Activated naive CD8-positive, alpha-beta T cell treated with anti-CD3 and anti-CD28 coated beads, Interleukin-2, amount 50 U/mL, for 24 hours (primary cell): ENCODE measurements around the gene CACNA1D.

Source experiments
- ATAC-seq: fragments of 150-1000 bp; cut with Tn5 transposase; one replicate; pipeline ENCODE4 v1.10.0; 2021
- DNase-seq: peaks from one replicate; pipeline ENCODE4 v3.0.0; 2021
- H3K27ac Mint-ChIP-seq: one replicate; pipeline ENCODE4 v1.8.0; 2021; ENCODE audit warnings: mild to moderate bottlenecking, mixed read lengths
- H3K27me3 Mint-ChIP-seq: one replicate; pipeline ENCODE4 v1.8.0; 2021; ENCODE audit warnings: mixed read lengths
- H3K36me3 Mint-ChIP-seq: one replicate; pipeline ENCODE4 v1.8.0; 2021; ENCODE audit warnings: low read depth, mixed read lengths
- H3K4me1 Mint-ChIP-seq: one replicate; pipeline ENCODE4 v1.8.0; 2021; ENCODE audit warnings: mixed read lengths
- H3K4me3 Mint-ChIP-seq: one replicate; pipeline ENCODE4 v1.8.0; 2021; ENCODE audit warnings: mild to moderate bottlenecking, moderate library complexity, mixed read lengths
- H3K9me3 Mint-ChIP-seq: one replicate; pipeline ENCODE4 v1.8.0; 2021; ENCODE audit warnings: mixed read lengths

CACNA1D gene

DNA sequence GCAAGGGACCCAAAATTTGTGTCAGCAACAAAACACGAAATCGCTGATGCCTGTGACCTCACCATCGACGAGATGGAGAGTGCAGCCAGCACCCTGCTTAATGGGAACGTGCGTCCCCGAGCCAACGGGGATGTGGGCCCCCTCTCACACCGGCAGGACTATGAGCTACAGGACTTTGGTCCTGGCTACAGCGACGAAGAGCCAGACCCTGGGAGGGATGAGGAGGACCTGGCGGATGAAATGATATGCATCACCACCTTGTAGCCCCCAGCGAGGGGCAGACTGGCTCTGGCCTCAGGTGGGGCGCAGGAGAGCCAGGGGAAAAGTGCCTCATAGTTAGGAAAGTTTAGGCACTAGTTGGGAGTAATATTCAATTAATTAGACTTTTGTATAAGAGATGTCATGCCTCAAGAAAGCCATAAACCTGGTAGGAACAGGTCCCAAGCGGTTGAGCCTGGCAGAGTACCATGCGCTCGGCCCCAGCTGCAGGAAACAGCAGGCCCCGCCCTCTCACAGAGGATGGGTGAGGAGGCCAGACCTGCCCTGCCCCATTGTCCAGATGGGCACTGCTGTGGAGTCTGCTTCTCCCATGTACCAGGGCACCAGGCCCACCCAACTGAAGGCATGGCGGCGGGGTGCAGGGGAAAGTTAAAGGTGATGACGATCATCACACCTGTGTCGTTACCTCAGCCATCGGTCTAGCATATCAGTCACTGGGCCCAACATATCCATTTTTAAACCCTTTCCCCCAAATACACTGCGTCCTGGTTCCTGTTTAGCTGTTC is 316.9 kb downstream of the CACNA1D start:
- Mint-ChIP-seq H3K27ac (no peak overlapping the region), H3K9me3 (no peaks in the 10 kb centered on the region), H3K36me3 (no peaks in the 10 kb centered on the region), H3K4me3 (no peak overlapping the region), H3K27me3 (peaks cover 5% of the 10 kb centered on the region), H3K4me1 (no peaks in the 10 kb centered on the region)
- ATAC-seq (no peak), DNase-seq (no peak)

DNA sequence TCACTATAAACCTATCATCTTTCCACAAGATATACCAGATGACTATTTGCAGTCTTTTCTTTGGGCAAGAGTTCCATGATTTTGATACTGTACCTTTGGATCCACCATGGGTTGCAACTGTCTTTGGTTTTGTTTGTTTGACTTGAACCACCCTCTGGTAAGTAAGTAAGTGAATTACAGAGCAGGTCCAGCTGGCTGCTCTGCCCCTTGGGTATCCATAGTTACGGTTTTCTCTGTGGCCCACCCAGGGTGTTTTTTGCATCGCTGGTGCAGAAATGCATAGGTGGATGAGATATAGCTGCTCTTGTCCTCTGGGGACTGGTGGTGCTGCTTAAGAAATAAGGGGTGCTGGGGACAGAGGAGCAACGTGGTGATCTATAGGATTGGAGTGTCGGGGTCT is 318.0 kb downstream of the CACNA1D start:
- H3K36me3 Mint-ChIP-seq, result no peaks in the 10 kb centered on the region
- H3K27me3 Mint-ChIP-seq, result peaks cover 2% of the 10 kb centered on the region
- H3K9me3 Mint-ChIP-seq, result no peaks in the 10 kb centered on the region
- no peak for DNase-seq
- no peaks in the 10 kb centered on the region for H3K4me1 Mint-ChIP-seq
- no peak overlapping the region for H3K4me3 Mint-ChIP-seq
- H3K27ac Mint-ChIP-seq, result no peak overlapping the region
- ATAC-seq, result no peak

DNA sequence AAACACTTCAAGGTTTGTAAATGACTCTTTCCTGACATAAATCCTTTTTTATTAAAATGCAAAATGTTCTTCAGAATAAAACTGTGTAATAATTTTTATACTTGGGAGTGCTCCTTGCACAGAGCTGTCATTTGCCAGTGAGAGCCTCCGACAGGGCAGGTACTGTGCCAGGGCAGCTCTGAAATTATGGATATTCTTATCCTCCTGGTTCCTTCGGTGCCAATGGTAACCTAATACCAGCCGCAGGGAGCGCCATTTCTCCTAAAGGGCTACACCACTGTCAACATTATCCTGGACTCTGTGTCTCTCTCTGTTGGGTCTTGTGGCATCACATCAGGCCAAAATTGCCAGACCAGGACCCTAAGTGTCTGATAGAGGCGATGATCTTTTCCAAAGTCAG is 318.8 kb downstream of the CACNA1D start:
- H3K27ac Mint-ChIP-seq, result no peak overlapping the region
- DNase-seq (no peak), ATAC-seq (no peak)
- H3K4me3 Mint-ChIP-seq, result no peak overlapping the region
- no peaks in the 10 kb centered on the region for H3K4me1 Mint-ChIP-seq
- no peaks in the 10 kb centered on the region for H3K9me3 Mint-ChIP-seq
- no peaks in the 10 kb centered on the region for H3K36me3 Mint-ChIP-seq
- H3K27me3 Mint-ChIP-seq, result peaks cover 2% of the 10 kb centered on the region

DNA sequence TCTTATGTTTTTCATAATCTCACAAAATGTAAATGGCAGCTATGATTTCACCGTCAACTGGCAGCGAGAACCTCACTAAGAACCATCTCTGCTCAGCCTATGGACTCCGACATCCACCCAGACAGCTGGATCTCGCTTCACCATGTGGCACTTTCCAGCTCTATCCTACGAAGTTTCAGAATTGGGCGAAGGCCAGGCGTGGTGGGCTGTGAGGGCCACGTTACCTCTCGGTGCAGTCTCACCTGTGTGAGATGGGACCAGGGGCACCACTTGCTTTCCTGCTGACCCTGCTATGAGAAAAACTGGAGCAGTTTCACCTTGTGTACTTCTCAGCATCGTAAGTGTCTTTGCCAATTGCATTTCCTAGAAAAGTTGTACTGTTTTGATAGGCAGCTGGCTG is 319.5 kb downstream of the CACNA1D start:
- no peaks in the 10 kb centered on the region for H3K4me1 Mint-ChIP-seq
- H3K27me3 Mint-ChIP-seq, result no peaks in the 10 kb centered on the region
- H3K4me3 Mint-ChIP-seq, result no peak overlapping the region
- H3K27ac Mint-ChIP-seq, result no peak overlapping the region
- no peaks in the 10 kb centered on the region for H3K36me3 Mint-ChIP-seq
- H3K9me3 Mint-ChIP-seq, result no peaks in the 10 kb centered on the region
- ATAC-seq, result no peak
- no peak for DNase-seq

DNA sequence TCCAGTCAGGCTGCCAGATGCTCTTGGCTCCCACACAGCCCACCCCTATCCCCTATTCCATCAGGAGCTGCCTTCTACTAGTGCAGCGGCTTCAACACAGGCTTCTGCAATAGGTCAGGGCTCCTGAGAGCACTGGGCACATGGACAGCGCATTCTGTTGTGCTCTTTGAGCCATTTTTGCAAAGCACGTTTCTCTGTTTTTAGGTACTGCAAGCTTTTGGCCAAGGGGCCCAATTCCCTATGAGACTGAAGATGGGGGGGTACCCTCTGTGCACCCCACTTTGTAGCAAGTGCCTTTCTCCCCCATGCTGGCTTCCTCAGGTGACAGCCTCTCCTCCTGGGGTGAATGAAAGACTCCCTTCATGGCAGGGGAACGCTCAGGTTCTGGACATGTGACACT is 320.7 kb downstream of the CACNA1D start:
- DNase-seq (no peak), ATAC-seq (no peak)
- H3K36me3 Mint-ChIP-seq, result no peaks in the 10 kb centered on the region
- H3K27me3 Mint-ChIP-seq, result no peaks in the 10 kb centered on the region
- no peak overlapping the region for H3K4me3 Mint-ChIP-seq
- H3K27ac Mint-ChIP-seq, result no peak overlapping the region
- H3K4me1 Mint-ChIP-seq, result no peaks in the 10 kb centered on the region
- H3K9me3 Mint-ChIP-seq, result no peaks in the 10 kb centered on the region

DNA sequence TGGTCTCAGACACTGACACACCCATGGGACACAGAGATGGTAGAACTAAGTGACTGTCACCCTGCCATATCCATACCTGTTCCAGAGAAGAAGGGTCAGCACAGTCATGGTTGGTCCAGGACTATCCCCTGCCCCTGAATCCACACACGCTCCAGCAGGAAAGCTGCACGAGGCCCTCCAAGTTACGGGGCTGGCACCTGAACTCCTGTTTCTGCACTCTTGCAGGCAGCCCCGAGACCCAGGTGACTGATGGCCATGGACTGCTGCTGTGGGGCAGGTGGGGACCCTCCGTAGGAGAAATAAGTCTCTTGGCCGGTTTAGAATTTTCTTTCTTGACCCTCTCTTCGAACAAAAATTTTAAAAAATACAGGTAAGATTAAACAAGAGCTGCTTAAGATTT is 321.2 kb downstream of the CACNA1D start:
- Mint-ChIP-seq H3K27me3 (no peaks in the 10 kb centered on the region), H3K27ac (no peak overlapping the region), H3K4me3 (no peak overlapping the region), H3K36me3 (no peaks in the 10 kb centered on the region), H3K4me1 (no peaks in the 10 kb centered on the region), H3K9me3 (no peaks in the 10 kb centered on the region)
- ATAC-seq (no peak), DNase-seq (no peak)

DNA sequence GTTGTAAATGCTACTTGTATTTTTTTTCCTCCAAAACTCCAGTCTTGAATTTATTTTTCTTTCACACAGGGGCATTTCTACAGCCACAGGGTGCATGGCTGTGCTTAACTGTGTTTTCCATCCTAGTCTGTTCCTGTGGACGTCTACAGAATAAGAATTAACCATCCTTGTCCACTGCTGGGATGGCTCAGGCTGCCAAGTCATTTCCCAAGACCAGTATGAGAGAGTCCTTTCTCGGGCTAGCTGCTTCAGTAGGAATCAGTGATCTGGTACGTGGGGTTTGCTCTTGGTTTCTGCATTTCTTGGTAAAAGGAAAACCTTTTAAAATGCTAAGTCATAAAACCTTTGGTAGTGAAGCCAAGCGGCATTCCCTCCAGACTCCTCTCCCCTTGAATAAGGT is 322.0 kb downstream of the CACNA1D start:
- DNase-seq, result no peak
- H3K9me3 Mint-ChIP-seq, result no peaks in the 10 kb centered on the region
- H3K27me3 Mint-ChIP-seq, result no peaks in the 10 kb centered on the region
- no peaks in the 10 kb centered on the region for H3K4me1 Mint-ChIP-seq
- no peak for ATAC-seq
- H3K36me3 Mint-ChIP-seq, result no peaks in the 10 kb centered on the region
- no peak overlapping the region for H3K27ac Mint-ChIP-seq
- H3K4me3 Mint-ChIP-seq, result no peak overlapping the region

DNA sequence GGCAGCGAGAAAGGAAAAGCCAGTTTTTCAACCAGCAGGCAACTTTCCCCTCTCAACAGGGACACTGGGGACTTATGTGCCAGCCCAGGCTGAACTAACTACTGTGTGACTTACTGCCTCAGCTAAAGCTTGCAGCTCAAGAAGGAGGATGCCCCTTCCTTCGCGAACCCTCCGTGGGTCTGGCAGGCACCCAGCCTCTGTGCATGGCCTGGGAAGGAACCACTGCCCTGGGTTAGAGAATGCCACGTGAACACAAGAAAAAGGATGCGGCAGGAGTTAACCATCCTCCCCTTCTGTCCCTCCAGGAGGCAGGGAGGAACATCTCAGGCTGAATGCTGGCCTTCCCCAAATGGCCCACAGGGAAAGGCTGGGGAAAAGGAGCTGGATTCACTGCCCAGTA is 322.8 kb downstream of the CACNA1D start:
- Mint-ChIP-seq H3K27me3 (no peaks in the 10 kb centered on the region), H3K4me1 (no peaks in the 10 kb centered on the region), H3K27ac (no peak overlapping the region), H3K9me3 (no peaks in the 10 kb centered on the region), H3K4me3 (no peak overlapping the region), H3K36me3 (no peaks in the 10 kb centered on the region)
- ATAC-seq, result no peak
- no peak for DNase-seq

DNA sequence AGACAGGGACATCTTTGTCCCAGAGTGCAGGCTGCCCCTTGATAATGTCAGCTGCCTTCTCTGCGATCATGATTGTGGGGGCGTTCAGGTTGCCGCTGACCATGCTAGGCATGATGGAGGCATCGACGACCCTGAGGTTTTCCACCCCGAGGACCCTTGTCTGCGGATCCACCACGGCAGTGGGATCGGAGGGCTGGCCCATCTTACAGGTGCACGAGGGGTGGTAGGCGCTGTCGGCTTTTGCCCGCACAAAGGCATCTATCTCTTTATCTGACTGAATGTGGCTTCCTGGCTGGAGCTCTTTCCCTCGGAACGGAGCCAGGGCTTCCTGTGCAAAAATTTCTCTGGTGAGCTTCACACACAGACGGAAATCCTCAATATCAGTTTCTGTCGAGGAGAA is 323.4 kb downstream of the CACNA1D start:
- Mint-ChIP-seq H3K27me3 (no peaks in the 10 kb centered on the region), H3K4me3 (no peak overlapping the region), H3K27ac (no peak overlapping the region), H3K9me3 (no peaks in the 10 kb centered on the region), H3K4me1 (no peaks in the 10 kb centered on the region), H3K36me3 (no peaks in the 10 kb centered on the region)
- ATAC-seq (no peak), DNase-seq (no peak)

DNA sequence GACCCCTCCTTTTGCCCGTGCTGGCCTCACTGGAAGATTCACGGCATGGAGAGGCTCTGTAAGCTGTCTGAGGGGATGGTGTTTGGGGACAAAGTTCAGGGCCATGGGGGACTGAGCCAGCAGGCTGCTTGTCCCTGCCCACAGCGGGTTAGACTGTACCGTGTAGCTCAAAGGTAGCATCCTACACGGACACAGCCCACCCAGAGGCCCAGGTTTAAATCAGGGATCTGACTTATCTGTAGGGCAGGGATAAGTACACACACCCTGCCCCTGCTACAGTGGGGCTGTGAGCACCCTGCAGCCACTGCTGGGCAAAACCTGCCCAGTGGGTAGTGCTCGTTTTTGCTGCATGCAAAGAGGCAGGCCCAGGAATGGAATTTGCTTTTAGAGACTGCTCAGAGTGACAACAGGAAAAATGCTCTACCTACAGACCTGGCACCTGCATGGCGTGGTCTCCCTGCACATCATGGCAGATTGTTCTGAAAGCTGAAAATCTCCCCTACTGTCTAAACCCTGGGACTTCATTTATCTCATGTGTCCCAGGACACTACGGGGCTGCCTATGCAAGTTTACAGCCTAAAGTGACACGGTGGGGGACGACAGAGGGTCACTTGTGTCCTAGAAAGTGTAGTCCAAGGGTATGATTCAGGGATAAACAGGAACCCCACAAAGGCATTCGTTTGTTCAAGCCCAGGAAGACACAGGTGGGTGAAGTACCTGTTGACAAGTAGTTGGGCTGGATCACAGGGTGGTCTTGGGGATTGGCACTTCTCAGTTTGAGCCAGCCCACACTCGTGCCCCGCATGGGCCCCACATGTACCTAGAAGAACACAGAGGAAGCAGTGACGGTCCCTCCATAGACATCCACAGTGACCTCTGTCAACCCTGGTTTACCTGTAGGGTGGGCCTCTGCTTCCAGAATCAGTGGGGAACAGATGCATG is 324.1 kb downstream of the CACNA1D start:
- Mint-ChIP-seq H3K27ac (no peak overlapping the region), H3K27me3 (no peaks in the 10 kb centered on the region), H3K4me3 (no peak overlapping the region), H3K36me3 (no peaks in the 10 kb centered on the region), H3K4me1 (no peaks in the 10 kb centered on the region), H3K9me3 (no peaks in the 10 kb centered on the region)
- no peak for DNase-seq
- no peak for ATAC-seq

DNA sequence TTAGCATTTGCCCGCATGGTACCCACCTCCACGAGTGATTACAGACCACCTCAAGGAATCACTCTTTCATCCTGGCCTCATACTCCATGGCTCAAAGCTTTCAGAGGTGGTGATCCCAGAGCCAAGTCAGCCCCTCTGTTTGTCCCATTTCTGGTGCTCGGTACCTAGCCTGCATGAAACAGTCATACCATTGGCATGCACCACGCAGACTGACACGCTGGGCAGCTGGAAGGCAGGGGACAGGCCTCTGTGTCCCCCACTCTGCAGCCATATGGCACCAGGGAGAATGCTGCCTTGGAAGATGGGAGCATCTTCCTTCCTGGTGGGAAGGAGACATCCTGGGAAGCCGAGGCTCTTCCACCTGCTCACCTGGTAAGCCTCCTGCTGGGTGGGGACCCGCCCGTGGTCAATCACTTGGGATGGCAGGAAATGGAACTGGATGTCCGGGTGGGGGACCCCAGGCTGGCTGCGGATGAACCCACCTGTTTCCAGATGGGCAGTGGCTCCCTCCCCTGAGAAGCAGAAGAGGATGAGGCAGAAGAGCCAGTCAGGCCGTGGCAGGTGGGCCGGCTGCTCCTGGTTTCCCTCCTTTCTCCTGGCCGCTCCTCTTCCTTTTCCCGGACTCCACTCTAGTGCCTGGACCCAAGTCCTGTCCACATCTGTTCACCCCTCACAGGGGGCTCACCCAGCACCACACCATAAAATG is 324.9 kb downstream of the CACNA1D start:
- H3K36me3 Mint-ChIP-seq, result no peaks in the 10 kb centered on the region
- H3K9me3 Mint-ChIP-seq, result no peaks in the 10 kb centered on the region
- H3K27ac Mint-ChIP-seq, result no peak overlapping the region

DNA sequence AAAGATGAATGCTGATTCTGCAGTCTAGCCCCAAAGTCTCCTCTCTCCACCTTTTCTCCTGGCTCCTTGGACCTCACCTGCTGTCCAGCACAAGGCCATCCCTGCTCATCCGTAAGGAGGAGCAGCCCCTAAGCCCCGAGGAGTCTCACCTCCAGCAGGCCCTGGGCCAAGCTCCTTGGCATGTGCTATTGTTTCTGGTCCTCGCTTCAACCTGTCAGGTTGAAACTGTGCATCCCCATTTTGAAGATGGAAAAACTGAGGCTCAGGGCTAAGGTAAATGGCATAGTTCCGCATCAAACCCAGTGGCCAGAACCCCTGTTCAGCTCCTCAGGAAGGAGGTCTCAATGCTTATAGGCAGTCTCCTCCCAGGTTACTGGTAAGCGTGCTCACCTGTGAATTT is 325.7 kb downstream of the CACNA1D start:
- H3K36me3 Mint-ChIP-seq, result no peaks in the 10 kb centered on the region

More for the DNA sequence above, 324.9 kb downstream of the CACNA1D start:
- Mint-ChIP-seq H3K4me1 (no peaks in the 10 kb centered on the region), H3K27me3 (no peaks in the 10 kb centered on the region), H3K4me3 (no peak overlapping the region)
- no peak for ATAC-seq
- no peak for DNase-seq

DNA sequence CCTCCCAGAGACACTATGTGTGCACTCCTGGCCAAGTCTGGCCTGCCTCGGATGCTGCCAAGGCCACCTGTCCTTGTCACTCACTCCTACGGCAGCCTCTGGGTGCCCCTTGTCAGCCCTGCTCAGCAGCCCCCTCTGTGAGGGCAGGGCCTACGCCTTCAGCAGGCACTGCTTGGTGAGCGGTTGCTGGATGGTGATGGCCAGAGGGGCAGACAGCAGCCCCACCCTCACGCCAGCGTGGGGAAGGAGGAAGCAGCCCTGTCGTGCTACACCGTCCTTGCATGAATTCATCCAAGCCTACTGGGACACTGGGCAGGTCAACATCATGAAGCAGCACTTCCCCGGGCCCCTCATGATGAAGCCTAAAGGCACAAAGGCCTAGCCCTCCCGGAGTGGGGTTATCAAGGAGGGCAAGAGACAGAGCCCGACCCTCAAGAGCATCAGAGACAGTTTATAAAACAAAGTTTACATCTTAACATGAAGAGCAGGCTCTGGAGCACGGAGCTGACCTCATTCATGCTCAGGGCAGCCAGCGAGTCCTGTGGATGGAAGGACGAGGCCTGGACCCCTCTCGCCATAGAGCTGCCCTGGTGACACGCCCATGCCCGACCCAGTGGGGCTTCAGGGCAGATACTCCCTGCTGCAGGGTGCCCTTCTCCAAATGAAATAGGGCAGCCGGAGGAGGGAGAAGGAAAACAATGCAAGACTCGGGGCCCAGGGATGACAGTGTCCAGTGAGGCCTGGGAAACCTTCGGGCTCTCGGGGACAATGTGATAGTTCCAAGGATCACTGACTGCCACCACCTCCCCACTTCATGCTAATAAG is 326.6 kb downstream of the CACNA1D start:
- Mint-ChIP-seq H3K4me3 (no peak overlapping the region), H3K27me3 (peaks cover 2% of the 10 kb centered on the region), H3K27ac (no peak overlapping the region), H3K36me3 (no peaks in the 10 kb centered on the region), H3K9me3 (no peaks in the 10 kb centered on the region), H3K4me1 (no peaks in the 10 kb centered on the region)
- DNase-seq (no peak), ATAC-seq (no peak)

More for the DNA sequence above, 325.7 kb downstream of the CACNA1D start:
- Mint-ChIP-seq H3K27ac (no peak overlapping the region), H3K27me3 (no peaks in the 10 kb centered on the region), H3K4me1 (no peaks in the 10 kb centered on the region), H3K9me3 (no peaks in the 10 kb centered on the region), H3K4me3 (no peak overlapping the region)
- ATAC-seq (no peak), DNase-seq (no peak)

DNA sequence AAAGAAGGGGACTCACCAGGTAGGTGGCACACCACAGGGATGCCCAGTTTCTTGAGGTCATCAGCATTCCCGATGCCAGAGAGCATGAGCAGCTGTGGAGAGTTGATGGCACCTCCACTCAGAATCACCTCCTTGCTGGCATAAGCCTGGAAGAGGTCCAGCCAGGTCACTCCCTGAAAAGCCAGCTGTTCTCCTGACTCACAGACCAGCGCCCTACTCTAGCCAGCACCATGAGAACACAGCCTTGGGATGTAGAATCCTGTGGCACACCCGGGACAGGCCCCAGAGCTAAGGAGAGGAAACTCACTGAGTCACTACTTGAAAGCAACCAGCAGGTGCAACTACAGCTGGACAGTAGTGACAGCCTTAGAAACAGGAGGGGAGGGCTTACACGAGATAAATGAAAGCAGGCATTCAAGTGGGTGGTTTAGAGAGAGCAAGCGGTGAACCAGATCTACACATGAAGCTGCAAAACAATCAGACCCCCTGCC is 327.3 kb downstream of the CACNA1D start:
- Mint-ChIP-seq H3K27ac (no peak overlapping the region), H3K36me3 (no peaks in the 10 kb centered on the region), H3K4me3 (no peak overlapping the region), H3K4me1 (no peaks in the 10 kb centered on the region), H3K27me3 (peaks cover 2% of the 10 kb centered on the region), H3K9me3 (no peaks in the 10 kb centered on the region)
- ATAC-seq (no peak), DNase-seq (no peak)
